Activated CD4-positive, alpha-beta memory T cell treated with anti-CD3 and anti-CD28 coated beads for 36 hours (primary cell): ENCODE measurements around the gene VAC14. TPM values are rescaled to one million over a fixed set of nuclear protein-coding genes. Genes with fewer than 3 reads are reported as not detected.

Source experiments
- CTCF ChIA-PET: fragments of 350-600 bp; sonication (Branson Sonifier 250); formaldehyde crosslinking; loops from one replicate; lab custom pipeline; 2021; ENCODE audit warnings: antibody characterized with exemption, inconsistent platforms; lab: Charles Lee
- POLR2A ChIA-PET: fragments of 350-600 bp; sonication (Branson Sonifier 250); formaldehyde crosslinking; loops from one replicate; lab custom pipeline; 2021; ENCODE audit warnings: antibody characterized with exemption; lab: Charles Lee
- DNase-seq: peaks from one replicate; pipeline ENCODE4 v3.0.0-alpha.2; 2020
- H3K27ac Mint-ChIP-seq: one replicate; pipeline ENCODE4 v1.8.0; 2021; ENCODE audit warnings: mixed read lengths
- H3K27me3 Mint-ChIP-seq: one replicate; pipeline ENCODE4 v1.8.0; 2021; ENCODE audit warnings: mixed read lengths
- H3K36me3 Mint-ChIP-seq: one replicate; pipeline ENCODE4 v1.8.0; 2021; ENCODE audit warnings: mixed read lengths
- H3K4me1 Mint-ChIP-seq: one replicate; pipeline ENCODE4 v1.8.0; 2021; ENCODE audit warnings: low read depth, mixed read lengths
- H3K4me3 Mint-ChIP-seq: one replicate; pipeline ENCODE4 v1.8.0; 2021; ENCODE audit warnings: mild to moderate bottlenecking, mixed read lengths
- H3K9me3 Mint-ChIP-seq: one replicate; pipeline ENCODE4 v1.8.0; 2021; ENCODE audit warnings: mixed read lengths
- intact Hi-C: fragments of 100-400 bp; cut with micrococcal nuclease; formaldehyde crosslinking; loops from one replicate; pipeline ENCODE4 v1.15.1; 2023
- total RNA-seq, 2 experiments: library from RNA; stranded (reverse); gene quantifications; one replicate each; pipeline ENCODE4 v1.2.3, GENCODE V29; 2021

The VAC14 gene
- total RNA-seq, 2 experiments from 2014 or later: 22.2 to 25.0 TPM

- DNase-seq: no peak
- ChIA-PET CTCF (interaction anchor here (3.2 kb wide), 1 partner anchor 31 kb away, joined by 12 read pairs; no protein-coding TSS in a partner anchor), POLR2A (interaction anchor here (0.6 to 0.9 kb wide), 2 partner anchors 27 to 38 kb away, joined by 3 to 4 read pairs; no protein-coding TSS in a partner anchor)
- intact Hi-C loops: loop anchor here (2.0 kb wide), 2 partner anchors 63 to 487 kb away; partner anchors contain the start of gene CMTR2
- H3K27me3 Mint-ChIP-seq: peaks cover 2% of the 10 kb centered on the region
- no peaks in the 10 kb centered on the region for H3K36me3 Mint-ChIP-seq
- peaks cover 32% of the 10 kb centered on the region for H3K4me1 Mint-ChIP-seq
- H3K4me3 Mint-ChIP-seq: peak overlapping the region; percentile 87
- H3K27ac Mint-ChIP-seq: no peak overlapping the region
- no peaks in the 10 kb centered on the region for H3K9me3 Mint-ChIP-seq
Measured at GRCh38 chr16:70801611-70802010, 653 bp upstream of the VAC14 start.

- ChIA-PET POLR2A (interaction anchor here (1.0 kb wide), 1 partner anchor 21 kb away, joined by 4 read pairs; no protein-coding TSS in a partner anchor), CTCF (interaction anchor here (3.2 kb wide), 1 partner anchor 30 kb away, joined by 12 read pairs; no protein-coding TSS in a partner anchor)
- Mint-ChIP-seq H3K36me3 (no peaks in the 10 kb centered on the region), H3K27ac (peak overlapping the region; percentile 44), H3K4me1 (peaks cover 32% of the 10 kb centered on the region), H3K27me3 (no peaks in the 10 kb centered on the region), H3K9me3 (no peaks in the 10 kb centered on the region), H3K4me3 (peak overlapping the region; percentile 87)
- DNase-seq: peak; percentile 19
- intact Hi-C loops: loop anchor here (2.0 kb wide), 2 partner anchors 62 to 488 kb away; partner anchors contain the start of gene CMTR2
Measured at GRCh38 chr16:70800311-70800710, 647 bp downstream of the VAC14 start.

- POLR2A ChIA-PET: no interaction called here
- CTCF ChIA-PET: interaction anchor here (1.3 kb wide), 1 partner anchor 25 kb away, joined by 3 read pairs; no protein-coding TSS in a partner anchor
- Mint-ChIP-seq H3K27ac (no peak overlapping the region), H3K9me3 (no peaks in the 10 kb centered on the region), H3K4me3 (no peak overlapping the region), H3K36me3 (no peaks in the 10 kb centered on the region), H3K4me1 (peaks cover 33% of the 10 kb centered on the region), H3K27me3 (no peaks in the 10 kb centered on the region)
- intact Hi-C loops: no loop called here
- DNase-seq: no peak
Measured at GRCh38 chr16:70796301-70796700, 4.7 kb downstream of the VAC14 start.

- Mint-ChIP-seq H3K27me3 (no peaks in the 10 kb centered on the region), H3K4me3 (no peak overlapping the region)
- intact Hi-C loops: no loop called here
Measured at GRCh38 chr16:70795296-70795912, 5.6 kb downstream of the VAC14 start.

GRCh38 chr16:70793851-70794502 is 7.0 kb downstream of the VAC14 start:
- Mint-ChIP-seq H3K4me1 (peaks cover 16% of the 10 kb centered on the region), H3K36me3 (no peaks in the 10 kb centered on the region), H3K27me3 (no peaks in the 10 kb centered on the region), H3K27ac (no peak overlapping the region), H3K9me3 (no peaks in the 10 kb centered on the region), H3K4me3 (no peak overlapping the region)
- CTCF ChIA-PET: interaction anchor here (0.8 kb wide), 1 partner anchor 112 kb away, joined by 3 read pairs; no protein-coding TSS in a partner anchor
- intact Hi-C loops: no loop called here
- POLR2A ChIA-PET: no interaction called here
- DNase-seq: no peak

More at GRCh38 chr16:70795296-70795912, 5.6 kb downstream of the VAC14 start:
- H3K9me3 Mint-ChIP-seq: no peaks in the 10 kb centered on the region
- no peak overlapping the region for H3K27ac Mint-ChIP-seq
- no peak for DNase-seq
- ChIA-PET CTCF (interaction anchor here (1.3 kb wide), 1 partner anchor 24 kb away, joined by 3 read pairs; no protein-coding TSS in a partner anchor), POLR2A (no interaction called here)
- peaks cover 29% of the 10 kb centered on the region for H3K4me1 Mint-ChIP-seq
- no peaks in the 10 kb centered on the region for H3K36me3 Mint-ChIP-seq

GRCh38 chr16:70790815-70791214 is 10.1 kb downstream of the VAC14 start:
- POLR2A ChIA-PET: no interaction called here
- Mint-ChIP-seq H3K9me3 (no peaks in the 10 kb centered on the region), H3K36me3 (peaks cover 2% of the 10 kb centered on the region), H3K27me3 (no peaks in the 10 kb centered on the region), H3K27ac (no peak overlapping the region), H3K4me3 (no peak overlapping the region), H3K4me1 (peaks cover 10% of the 10 kb centered on the region)
- intact Hi-C loops: no loop called here
- CTCF ChIA-PET: no interaction called here
- no peak for DNase-seq

- Mint-ChIP-seq H3K4me3 (no peak overlapping the region), H3K27me3 (no peaks in the 10 kb centered on the region), H3K4me1 (peaks cover 9% of the 10 kb centered on the region), H3K9me3 (no peaks in the 10 kb centered on the region), H3K36me3 (peaks cover 5% of the 10 kb centered on the region), H3K27ac (no peak overlapping the region)
- ChIA-PET POLR2A (no interaction called here), CTCF (no interaction called here)
- no peak for DNase-seq
- intact Hi-C loops: no loop called here
Measured at GRCh38 chr16:70789595-70790447, 11.1 kb downstream of the VAC14 start.

- Mint-ChIP-seq H3K27me3 (no peaks in the 10 kb centered on the region), H3K36me3 (peaks cover 14% of the 10 kb centered on the region), H3K9me3 (no peaks in the 10 kb centered on the region), H3K4me1 (peaks cover 6% of the 10 kb centered on the region), H3K4me3 (no peak overlapping the region), H3K27ac (no peak overlapping the region)
- intact Hi-C loops: no loop called here
- ChIA-PET POLR2A (no interaction called here), CTCF (interaction anchor here (1.1 kb wide), 1 partner anchor 50 kb away, joined by 3 read pairs; no protein-coding TSS in a partner anchor)
- DNase-seq: no peak
Measured at GRCh38 chr16:70788668-70789594, 12.0 kb downstream of the VAC14 start.

- H3K4me3 Mint-ChIP-seq: no peak overlapping the region
- H3K4me1 Mint-ChIP-seq: no peaks in the 10 kb centered on the region
- no peaks in the 10 kb centered on the region for H3K9me3 Mint-ChIP-seq
- H3K36me3 Mint-ChIP-seq: peaks cover 37% of the 10 kb centered on the region
- no peaks in the 10 kb centered on the region for H3K27me3 Mint-ChIP-seq
- ChIA-PET POLR2A (no interaction called here), CTCF (no interaction called here)
- no peak overlapping the region for H3K27ac Mint-ChIP-seq
- DNase-seq: no peak
- intact Hi-C loops: no loop called here
Measured at GRCh38 chr16:70786020-70786755, 14.8 kb downstream of the VAC14 start.

- no peaks in the 10 kb centered on the region for H3K27me3 Mint-ChIP-seq
- H3K27ac Mint-ChIP-seq: no peak overlapping the region
- H3K36me3 Mint-ChIP-seq: peaks cover 50% of the 10 kb centered on the region
- H3K4me1 Mint-ChIP-seq: no peaks in the 10 kb centered on the region
- ChIA-PET CTCF (interaction anchor here (1.0 to 1.2 kb wide), 2 partner anchors 14 to 15 kb away, joined by 3 to 6 read pairs; no protein-coding TSS in a partner anchor), POLR2A (no interaction called here)
- H3K9me3 Mint-ChIP-seq: no peaks in the 10 kb centered on the region
- H3K4me3 Mint-ChIP-seq: no peak overlapping the region
- DNase-seq: no peak
- intact Hi-C loops: no loop called here
Measured at GRCh38 chr16:70784692-70785555, 16.0 kb downstream of the VAC14 start.
